ENCODE data around the gene USP37. TPM values are rescaled to one million over a fixed set of nuclear protein-coding genes. Genes with fewer than 3 reads are reported as not detected.

USP37 gene
- polyA plus RNA-seq, 1 of the 3 experiments (the other 2 are of a cell fraction): 0.95 TPM

DNA sequence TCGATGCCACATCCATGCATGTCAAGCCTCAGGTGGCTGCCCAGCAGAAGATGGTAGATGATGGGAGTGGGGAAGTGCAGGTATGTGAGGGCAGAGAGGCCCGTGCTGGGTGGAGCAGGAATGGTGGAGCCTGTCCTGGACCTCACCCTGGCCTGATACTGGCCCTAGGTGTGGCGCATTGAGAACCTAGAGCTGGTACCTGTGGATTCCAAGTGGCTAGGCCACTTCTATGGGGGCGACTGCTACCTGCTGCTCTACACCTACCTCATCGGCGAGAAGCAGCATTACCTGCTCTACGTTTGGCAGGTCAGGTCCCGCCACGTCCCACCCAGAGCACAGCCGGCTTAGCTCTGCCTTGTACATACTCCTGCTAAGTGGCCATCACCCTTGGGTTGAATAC is 136.3 kb downstream of the USP37 start (continued):
- TF ChIP-seq, protein P1, sequence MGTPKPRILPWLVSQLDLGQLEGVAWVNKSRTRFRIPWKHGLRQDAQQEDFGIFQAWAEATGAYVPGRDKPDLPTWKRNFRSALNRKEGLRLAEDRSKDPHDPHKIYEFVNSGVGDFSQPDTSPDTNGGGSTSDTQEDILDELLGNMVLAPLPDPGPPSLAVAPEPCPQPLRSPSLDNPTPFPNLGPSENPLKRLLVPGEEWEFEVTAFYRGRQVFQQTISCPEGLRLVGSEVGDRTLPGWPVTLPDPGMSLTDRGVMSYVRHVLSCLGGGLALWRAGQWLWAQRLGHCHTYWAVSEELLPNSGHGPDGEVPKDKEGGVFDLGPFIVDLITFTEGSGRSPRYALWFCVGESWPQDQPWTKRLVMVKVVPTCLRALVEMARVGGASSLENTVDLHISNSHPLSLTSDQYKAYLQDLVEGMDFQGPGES (IDR thresholded peaks at IDR 0.05; ENCODE audit: low read depth, low read length): no peak
- no peak for TF ChIP-seq ELF1 (IDR thresholded peaks at IDR 0.05)
- TF ChIP-seq POLR2AphosphoS5 (IDR thresholded peaks at IDR 0.05; ENCODE audit: low read depth, low read length): no peak
- TF ChIP-seq, protein P2, sequence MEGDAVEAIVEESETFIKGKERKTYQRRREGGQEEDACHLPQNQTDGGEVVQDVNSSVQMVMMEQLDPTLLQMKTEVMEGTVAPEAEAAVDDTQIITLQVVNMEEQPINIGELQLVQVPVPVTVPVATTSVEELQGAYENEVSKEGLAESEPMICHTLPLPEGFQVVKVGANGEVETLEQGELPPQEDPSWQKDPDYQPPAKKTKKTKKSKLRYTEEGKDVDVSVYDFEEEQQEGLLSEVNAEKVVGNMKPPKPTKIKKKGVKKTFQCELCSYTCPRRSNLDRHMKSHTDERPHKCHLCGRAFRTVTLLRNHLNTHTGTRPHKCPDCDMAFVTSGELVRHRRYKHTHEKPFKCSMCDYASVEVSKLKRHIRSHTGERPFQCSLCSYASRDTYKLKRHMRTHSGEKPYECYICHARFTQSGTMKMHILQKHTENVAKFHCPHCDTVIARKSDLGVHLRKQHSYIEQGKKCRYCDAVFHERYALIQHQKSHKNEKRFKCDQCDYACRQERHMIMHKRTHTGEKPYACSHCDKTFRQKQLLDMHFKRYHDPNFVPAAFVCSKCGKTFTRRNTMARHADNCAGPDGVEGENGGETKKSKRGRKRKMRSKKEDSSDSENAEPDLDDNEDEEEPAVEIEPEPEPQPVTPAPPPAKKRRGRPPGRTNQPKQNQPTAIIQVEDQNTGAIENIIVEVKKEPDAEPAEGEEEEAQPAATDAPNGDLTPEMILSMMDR (IDR thresholded peaks at IDR 0.05): no peak
- TF ChIP-seq RFX5 (IDR thresholded peaks at IDR 0.05; ENCODE audit: low read length): no peak
- no peak for TF ChIP-seq YY1 (IDR thresholded peaks at IDR 0.05; ENCODE audit: low read depth)
- no peak for TF ChIP-seq FOSL2 (IDR thresholded peaks at IDR 0.05; ENCODE audit: borderline replicate concordance, low read depth)
- TF ChIP-seq GABPA (IDR thresholded peaks at IDR 0.05; ENCODE audit: low read depth): no peak
- TF ChIP-seq RXRA (IDR thresholded peaks at IDR 0.05; ENCODE audit: borderline replicate concordance, low read depth): no peak
- no peak for TF ChIP-seq FOXM1 (IDR thresholded peaks at IDR 0.05; ENCODE audit: low read depth)
- no peak for TF ChIP-seq GATA2 (CRISPR knock-in tag; IDR thresholded peaks at IDR 0.05)
- no peak for TF ChIP-seq TCF12 (IDR thresholded peaks at IDR 0.05)

DNA sequence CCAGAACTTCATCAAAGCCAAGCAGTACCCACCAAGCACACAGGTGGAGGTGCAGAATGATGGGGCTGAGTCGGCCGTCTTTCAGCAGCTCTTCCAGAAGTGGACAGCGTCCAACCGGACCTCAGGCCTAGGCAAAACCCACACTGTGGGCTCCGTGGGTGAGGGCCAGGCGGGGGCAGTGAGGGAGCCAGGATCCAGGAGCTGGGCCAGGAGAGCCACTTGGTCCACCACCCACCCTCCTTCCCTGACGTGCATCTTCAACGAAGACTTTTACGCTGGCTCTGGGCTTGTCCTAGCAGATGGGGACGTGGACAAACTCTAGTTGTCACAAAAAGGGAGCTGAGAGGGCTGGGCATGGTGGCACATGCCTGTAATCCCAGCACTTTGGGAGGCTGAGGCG is 137.4 kb downstream of the USP37 start:
- Histone ChIP-seq H3K4me2 (no peak overlapping the region), H3K9me3 (no peaks in the 10 kb centered on the region), H3K9ac (no peak overlapping the region), H3F3A (replicated peaks; ENCODE audit: insufficient read depth) (no peaks in the 10 kb centered on the region), H3K9me2 (no peaks in the 10 kb centered on the region), H3K79me2 (ENCODE audit: insufficient read depth) (no peaks in the 10 kb centered on the region), H4K20me1 (ENCODE audit: insufficient read depth) (no peaks in the 10 kb centered on the region), H3K36me3 (replicated peaks in 1 of 2; ENCODE audit: control insufficient read depth in 1 of 2, insufficient read depth in 2 of 2, low read length in 1 of 2) (no peaks in the 10 kb centered on the region), H3K27ac (ENCODE audit: low read depth in 2 of 2, low read length in 1 of 2) (no peak overlapping the region), H2AFZ (ENCODE audit: low read depth) (no peak overlapping the region), H3K27me3 (ENCODE audit: insufficient read depth) (no peaks in the 10 kb centered on the region; the same call in 1 of the 2 replicates), H3K4me1 (ENCODE audit: control insufficient read depth in 1 of 2, insufficient read depth in 2 of 2, low read depth in 1 of 2, low read length in 1 of 2) (no peaks in the 10 kb centered on the region; a peak in 1 of 4 replicates), H3K4me3 (ENCODE audit: low read depth in 2 of 2, low read length in 1 of 2) (no peak overlapping the region)
- POLR2A ChIA-PET: no interaction called here
- 76% methylated on average over 9 of the region's 11 CpGs for WGBS (ENCODE audit: low lambda C conversion rate)
- CTCF ChIA-PET: interaction anchor here (0.6 to 2.0 kb wide), 2 partner anchors 9 to 36 kb away, joined by 3 to 8 read pairs; no protein-coding TSS in a partner anchor
- no peak for DNase-seq
- TF ChIP-seq FOXJ3 (CRISPR knock-in tag; IDR thresholded peaks at IDR 0.05) (no peak), TAF1 (IDR thresholded peaks at IDR 0.05; ENCODE audit: borderline replicate concordance, low read depth, low read length) (no peak)
- TF ChIP-seq, protein P3, sequence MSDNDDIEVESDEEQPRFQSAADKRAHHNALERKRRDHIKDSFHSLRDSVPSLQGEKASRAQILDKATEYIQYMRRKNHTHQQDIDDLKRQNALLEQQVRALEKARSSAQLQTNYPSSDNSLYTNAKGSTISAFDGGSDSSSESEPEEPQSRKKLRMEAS (IDR thresholded peaks at IDR 0.05; ENCODE audit: low read depth): no peak
